ENCODE results near the gene MTFR1L. TPM values are rescaled to one million over a fixed set of nuclear protein-coding genes. Genes with fewer than 3 reads are reported as not detected.

The MTFR1L gene
- total and polyA plus RNA-seq, 9 of the 15 experiments (the other 6 are each of a cell fraction or from before 2014, with no cell fraction given) = 41.4 to 98.5 (median 53.7) TPM

GRCh38 chr1:25858906-25859789, 39.4 kb downstream of the MTFR1L start, which contains the start of gene AUNIP (continued):
- TF ChIP-seq ZNF592 (IDR thresholded peaks at IDR 0.05) (peak; percentile 83), HNRNPUL1 (IDR thresholded peaks at IDR 0.05; ENCODE audit: low read length) (no peak), USF1 (CRISPR knock-in tag; IDR thresholded peaks at IDR 0.05) (no peak; the same call in 1 of the 2 replicates), ZNF77 (CRISPR knock-in tag; IDR thresholded peaks at IDR 0.05) (no peak), HEY1 (CRISPR knock-in tag; IDR thresholded peaks at IDR 0.05; ENCODE audit: borderline replicate concordance) (no peak), L3MBTL2 (IDR thresholded peaks at IDR 0.05) (peak; percentile 98), ILK (tag; IDR thresholded peaks at IDR 0.05; ENCODE audit: borderline replicate concordance, low read depth) (no peak), NFIC (IDR thresholded peaks at IDR 0.05) (peak; percentile 64), HMGXB4 (CRISPR knock-in tag; IDR thresholded peaks at IDR 0.05) (peak; percentile 85; the same call in 1 of the 2 replicates), ZNF407 (IDR thresholded peaks at IDR 0.05; ENCODE audit: low read depth) (peak; percentile 59; the same call in 1 of the 2 replicates)
